MM.1S (cell line): Measurements from ENCODE around the gene SNTG2.

Experiments
- DNase-seq: peaks from one replicate; pipeline ENCODE4 v3.0.0-alpha.2; 2015
- H2AFZ ChIP-seq: fragments of 300-600 bp; sonication (generic); 2 replicates; pipeline ENCODE4 v1.6.0; 2016; ENCODE audit warnings: antibody characterized with exemption, low read length
- H3F3A ChIP-seq: fragments of 300-600 bp; sonication (generic); 2 replicates; pipeline ENCODE4 v1.6.1; 2016; ENCODE audit warnings: mild to moderate bottlenecking, antibody characterized with exemption, low read length, moderate library complexity, mixed read lengths; ENCODE audit not compliant: insufficient read depth
- H3K27ac ChIP-seq: fragments of 300-600 bp; sonication (generic); 2 replicates; pipeline ENCODE4 v1.5.1; 2016; ENCODE audit warnings: mild to moderate bottlenecking, low read length
- H3K27me3 ChIP-seq: fragments of 300-600 bp; sonication (generic); replicated peaks from 2 replicates; pipeline ENCODE4 v1.6.0; 2016; ENCODE audit warnings: low read length; ENCODE audit not compliant: insufficient read depth
- H3K36me3 ChIP-seq: fragments of 300-600 bp; sonication (generic); replicated peaks from 2 replicates; pipeline ENCODE4 v1.6.1; 2016; ENCODE audit warnings: mild to moderate bottlenecking, low read length, mixed read lengths; ENCODE audit not compliant: insufficient read depth
- H3K4me1 ChIP-seq: fragments of 300-600 bp; sonication (generic); 2 replicates; pipeline ENCODE4 v1.6.1; 2016; ENCODE audit warnings: low read length, mixed read lengths
- H3K4me2 ChIP-seq: fragments of 300-600 bp; sonication (generic); 2 replicates; pipeline ENCODE4 v1.6.0; 2016; ENCODE audit warnings: low read depth, low read length
- H3K4me3 ChIP-seq: fragments of 300-600 bp; sonication (generic); 2 replicates; pipeline ENCODE4 v1.5.1; 2016; ENCODE audit warnings: low read length, mixed read lengths
- H3K79me2 ChIP-seq: fragments of 300-600 bp; sonication (generic); 2 replicates; pipeline ENCODE4 v1.6.1; 2016; ENCODE audit warnings: mixed run types, low read length, mixed read lengths
- H3K9ac ChIP-seq: fragments of 300-600 bp; sonication (generic); 2 replicates; pipeline ENCODE4 v1.6.1; 2016; ENCODE audit warnings: low read length, mixed read lengths
- H3K9me2 ChIP-seq: fragments of 300-600 bp; sonication (generic); replicated peaks from 2 replicates; pipeline ENCODE4 v1.6.1; 2016; ENCODE audit warnings: mild to moderate bottlenecking, low read length, mixed read lengths; ENCODE audit not compliant: insufficient read depth
- H3K9me3 ChIP-seq: fragments of 300-600 bp; sonication (generic); replicated peaks from 2 replicates; pipeline ENCODE4 v1.6.1; 2016; ENCODE audit warnings: mild to moderate bottlenecking, low read length, mixed read lengths; ENCODE audit not compliant: insufficient read depth
- H4K20me1 ChIP-seq: fragments of 300-600 bp; sonication (generic); 2 replicates; pipeline ENCODE4 v1.6.1; 2016; ENCODE audit warnings: mild to moderate bottlenecking, low read length, moderate library complexity, mixed read lengths; ENCODE audit not compliant: insufficient read depth
- EZH2 ChIP-seq: fragments of 300-600 bp; sonication (generic); optimal IDR thresholded peaks from 2 replicates; pipeline ENCODE3; 2017; ENCODE audit warnings: low read depth, mild to moderate bottlenecking, antibody characterized with exemption, low read length, mixed read lengths
- EZH2phosphoT487 ChIP-seq: fragments of 300-600 bp; sonication (generic); IDR thresholded peaks from 2 replicates; pipeline ENCODE4 v1.6.1; 2018; ENCODE audit warnings: antibody characterized with exemption, low read length
- TF ChIP-seq, protein P1 (sequence below): fragments of 300-600 bp; sonication (generic); IDR thresholded peaks from 2 replicates; pipeline ENCODE4 v1.5.1; 2016; ENCODE audit warnings: antibody characterized with exemption, low read length, mixed read lengths

SNTG2 gene

DNA sequence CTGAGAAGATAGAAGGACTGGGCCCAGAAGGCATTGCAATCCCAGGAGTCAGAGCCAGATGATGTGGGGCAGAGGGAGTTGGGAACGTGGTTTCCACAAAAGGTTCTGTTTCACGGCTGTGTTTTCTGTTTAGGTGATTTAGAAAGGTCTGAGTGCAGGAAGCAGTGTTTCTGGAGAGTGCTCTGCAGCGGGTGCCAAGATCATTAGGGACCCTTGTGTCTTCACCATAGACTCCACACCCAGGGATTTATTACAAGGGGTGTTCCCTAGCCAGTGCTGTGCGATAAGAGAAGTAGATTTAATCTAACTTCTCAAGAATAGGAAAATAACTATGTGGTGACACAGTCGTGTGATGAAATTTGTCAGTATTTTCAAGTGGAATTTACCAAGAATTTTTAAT is 241.5 kb downstream of the SNTG2 start:
- Histone ChIP-seq H3K4me1 (no peaks in the 10 kb centered on the region), H3K9me3 (no peaks in the 10 kb centered on the region), H3F3A (no peaks in the 10 kb centered on the region), H3K36me3 (no peaks in the 10 kb centered on the region), H3K4me2 (no peak overlapping the region), H3K27ac (no peak overlapping the region), H3K9ac (no peak overlapping the region), H3K79me2 (no peaks in the 10 kb centered on the region), H3K27me3 (no peaks in the 10 kb centered on the region; the same call in 1 of the 2 replicates), H3K9me2 (no peaks in the 10 kb centered on the region), H4K20me1 (no peaks in the 10 kb centered on the region), H3K4me3 (no peak overlapping the region), H2AFZ (no peak overlapping the region)
- no peak for DNase-seq
- TF ChIP-seq EZH2 (no peak), EZH2phosphoT487 (no peak)
- TF ChIP-seq, protein P1, sequence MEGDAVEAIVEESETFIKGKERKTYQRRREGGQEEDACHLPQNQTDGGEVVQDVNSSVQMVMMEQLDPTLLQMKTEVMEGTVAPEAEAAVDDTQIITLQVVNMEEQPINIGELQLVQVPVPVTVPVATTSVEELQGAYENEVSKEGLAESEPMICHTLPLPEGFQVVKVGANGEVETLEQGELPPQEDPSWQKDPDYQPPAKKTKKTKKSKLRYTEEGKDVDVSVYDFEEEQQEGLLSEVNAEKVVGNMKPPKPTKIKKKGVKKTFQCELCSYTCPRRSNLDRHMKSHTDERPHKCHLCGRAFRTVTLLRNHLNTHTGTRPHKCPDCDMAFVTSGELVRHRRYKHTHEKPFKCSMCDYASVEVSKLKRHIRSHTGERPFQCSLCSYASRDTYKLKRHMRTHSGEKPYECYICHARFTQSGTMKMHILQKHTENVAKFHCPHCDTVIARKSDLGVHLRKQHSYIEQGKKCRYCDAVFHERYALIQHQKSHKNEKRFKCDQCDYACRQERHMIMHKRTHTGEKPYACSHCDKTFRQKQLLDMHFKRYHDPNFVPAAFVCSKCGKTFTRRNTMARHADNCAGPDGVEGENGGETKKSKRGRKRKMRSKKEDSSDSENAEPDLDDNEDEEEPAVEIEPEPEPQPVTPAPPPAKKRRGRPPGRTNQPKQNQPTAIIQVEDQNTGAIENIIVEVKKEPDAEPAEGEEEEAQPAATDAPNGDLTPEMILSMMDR, result no peak

DNA sequence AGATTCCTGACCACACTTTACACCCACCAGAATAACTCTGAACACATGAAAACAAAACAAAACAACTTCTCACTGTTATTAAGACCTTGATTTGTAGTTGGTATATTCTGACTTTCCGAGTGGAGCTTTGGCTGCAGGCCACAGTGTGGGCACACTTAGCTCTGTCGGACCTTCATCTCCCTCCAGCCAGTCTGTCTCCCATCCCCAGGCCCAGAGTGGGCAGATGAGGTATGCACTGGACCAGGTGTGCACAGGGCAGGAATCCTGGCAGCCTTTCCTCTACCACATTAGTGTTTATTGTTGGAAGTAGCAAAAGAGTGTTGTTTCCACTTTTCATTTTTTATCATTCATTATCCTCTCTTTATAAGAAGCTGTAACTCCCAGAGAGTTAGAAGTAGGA is 243.2 kb downstream of the SNTG2 start:
- Histone ChIP-seq H3K4me1 (no peaks in the 10 kb centered on the region), H3K79me2 (no peaks in the 10 kb centered on the region), H3K9me3 (no peaks in the 10 kb centered on the region), H4K20me1 (no peaks in the 10 kb centered on the region), H3K27me3 (no peaks in the 10 kb centered on the region), H3K36me3 (no peaks in the 10 kb centered on the region), H3K4me3 (no peak overlapping the region), H3K4me2 (no peak overlapping the region), H3F3A (no peaks in the 10 kb centered on the region), H2AFZ (no peak overlapping the region), H3K27ac (no peak overlapping the region), H3K9me2 (no peaks in the 10 kb centered on the region), H3K9ac (no peak overlapping the region)
- no peak for DNase-seq
- TF ChIP-seq EZH2 (no peak), EZH2phosphoT487 (no peak)
- TF ChIP-seq, protein P1, result no peak

DNA sequence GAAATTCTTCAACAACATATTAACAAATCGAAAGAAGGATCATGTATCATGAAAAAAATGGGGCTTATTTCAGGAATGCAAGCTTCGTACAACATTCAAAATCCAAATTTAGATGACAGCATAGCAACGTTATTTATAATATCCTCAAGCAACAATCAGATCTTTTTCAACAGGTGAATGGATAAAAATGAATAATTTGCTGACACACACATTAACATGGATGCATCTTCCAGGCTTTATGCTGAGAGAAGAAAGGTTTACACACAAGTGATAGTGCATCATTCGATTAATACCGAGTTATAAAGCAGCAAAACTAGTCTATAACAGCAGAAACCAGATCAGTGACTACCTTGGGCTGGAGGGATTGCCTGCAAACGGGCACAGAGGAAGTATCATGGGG is 253.1 kb downstream of the SNTG2 start:
- Histone ChIP-seq H3K9me2 (no peaks in the 10 kb centered on the region), H3K9ac (no peak overlapping the region), H3K4me1 (no peaks in the 10 kb centered on the region), H3K4me2 (no peak overlapping the region), H3K9me3 (no peaks in the 10 kb centered on the region), H3F3A (no peaks in the 10 kb centered on the region), H3K36me3 (no peaks in the 10 kb centered on the region), H3K79me2 (no peaks in the 10 kb centered on the region), H3K4me3 (no peak overlapping the region), H4K20me1 (no peaks in the 10 kb centered on the region), H3K27me3 (no peaks in the 10 kb centered on the region), H3K27ac (no peak overlapping the region), H2AFZ (no peak overlapping the region)
- DNase-seq, result no peak
- no peak for TF ChIP-seq EZH2phosphoT487
- TF ChIP-seq EZH2, result no peak
- TF ChIP-seq, protein P1, result no peak
